Stimulated activated CD8-positive, alpha-beta memory T cell treated with anti-CD3 and anti-CD28 coated beads, Interleukin-15, amount 100 ng/mL, for 24 hours (primary cell): ENCODE data around the gene OR10H5.
"Not testable (repeated sequence)": the region's sequence is repeated elsewhere in the genome, so short reads cannot be mapped to it uniquely, and the experiment has no call there.

Experiments
- DNase-seq: peaks from one replicate; pipeline ENCODE4 v3.0.0-alpha.2; 2020; ENCODE audit warnings: low read depth

The OR10H5 gene, protein sequence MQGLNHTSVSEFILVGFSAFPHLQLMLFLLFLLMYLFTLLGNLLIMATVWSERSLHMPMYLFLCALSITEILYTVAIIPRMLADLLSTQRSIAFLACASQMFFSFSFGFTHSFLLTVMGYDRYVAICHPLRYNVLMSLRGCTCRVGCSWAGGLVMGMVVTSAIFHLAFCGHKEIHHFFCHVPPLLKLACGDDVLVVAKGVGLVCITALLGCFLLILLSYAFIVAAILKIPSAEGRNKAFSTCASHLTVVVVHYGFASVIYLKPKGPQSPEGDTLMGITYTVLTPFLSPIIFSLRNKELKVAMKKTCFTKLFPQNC

DNA sequence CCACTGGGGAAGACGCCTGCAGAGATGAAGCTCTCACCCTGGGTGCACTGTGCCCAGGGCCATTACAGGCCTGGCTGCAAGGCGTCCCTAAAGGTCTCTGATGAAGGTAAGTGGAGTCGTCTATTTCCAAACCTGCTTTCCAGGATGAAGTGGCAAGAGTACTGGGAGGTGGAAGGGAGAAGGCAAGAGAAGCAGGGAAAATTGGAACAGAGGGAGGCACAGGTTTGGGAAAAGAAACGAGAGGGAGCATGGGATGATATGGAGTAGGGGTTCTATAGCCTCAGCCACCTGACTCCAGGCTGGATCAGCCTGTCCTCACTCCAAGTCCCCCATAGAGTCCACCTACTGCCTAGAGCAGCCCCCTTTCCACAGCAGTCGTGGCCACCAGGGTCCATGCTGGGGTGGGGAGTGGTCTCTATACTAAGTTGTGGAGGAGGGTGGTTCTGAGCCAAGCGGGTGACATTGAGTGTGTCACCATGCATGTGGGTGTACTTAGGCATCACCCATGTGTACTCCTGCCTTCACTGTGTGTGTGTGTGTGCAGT, at the start of gene OR10H5:
Gene OR10H5 (plus strand): TSS at position 51 of the 545 bp plus-strand sequence. CDS start 6,388 bp downstream, outside the sequence.
- DNase-seq = no peak

DNA sequence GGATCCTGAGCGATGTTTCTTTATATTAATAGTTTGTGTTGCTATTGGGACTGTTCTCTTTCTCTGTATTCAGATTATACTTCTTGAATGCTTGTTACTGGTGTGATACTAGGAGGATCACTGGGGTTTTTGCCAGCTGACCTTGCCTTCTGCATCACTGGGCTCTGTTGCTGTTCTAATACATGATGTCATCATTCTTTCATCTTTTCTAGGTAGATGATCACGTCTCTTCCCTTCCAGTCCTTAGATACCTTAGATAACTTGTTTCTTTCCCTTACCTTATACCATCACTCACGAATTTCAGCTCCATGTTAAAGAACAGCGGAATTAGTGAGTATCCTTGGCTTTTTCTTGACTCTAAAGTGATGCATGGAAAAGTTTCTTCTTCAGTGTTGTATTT, 49.7 kb upstream of the OR10H5 start, which contains the start of gene OR10H3:
Gene OR10H3 (plus strand): TSS at position 264 of the 400 bp plus-strand sequence. CDS start 3,408 bp downstream, outside the sequence.
- no peak for DNase-seq

DNA sequence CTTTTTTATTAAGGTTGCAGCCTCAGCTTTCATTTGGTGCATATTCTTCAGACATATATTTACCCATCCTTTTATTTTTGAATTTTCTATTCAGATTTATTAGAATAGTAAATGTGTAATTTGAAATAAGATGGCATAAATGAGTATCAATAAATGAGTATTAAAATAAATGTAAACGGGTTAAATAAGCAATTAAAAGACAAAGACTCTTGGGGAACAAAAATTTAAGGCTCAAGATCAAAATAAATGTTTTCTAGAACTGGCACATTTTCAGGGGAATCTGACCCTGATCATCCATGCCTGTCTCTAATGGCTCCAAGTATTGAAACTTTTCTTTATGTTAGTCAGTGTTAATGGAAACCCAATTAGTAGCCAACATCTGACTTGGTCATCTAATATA, 46.7 kb upstream of the OR10H5 start:
- DNase-seq = no peak

DNA sequence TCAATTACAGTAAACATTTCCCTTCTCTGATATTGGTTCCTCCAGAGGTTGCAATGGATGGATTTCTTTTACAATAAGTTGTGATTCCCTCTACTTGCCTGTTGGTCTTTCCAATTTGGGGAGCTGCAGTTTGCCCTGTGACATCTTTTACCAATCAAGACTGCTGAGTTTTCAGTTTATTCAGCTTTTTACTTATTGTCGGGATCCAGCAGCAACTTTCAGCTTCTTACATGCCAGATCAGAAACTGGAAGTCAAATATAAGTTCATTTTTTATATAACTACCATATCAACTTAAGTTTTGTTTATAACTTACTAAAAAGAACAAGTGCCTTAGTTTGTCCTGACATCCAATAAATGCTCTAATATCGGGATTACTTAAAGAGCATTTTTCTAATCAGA, 39.2 kb upstream of the OR10H5 start:
- no peak for DNase-seq

DNA sequence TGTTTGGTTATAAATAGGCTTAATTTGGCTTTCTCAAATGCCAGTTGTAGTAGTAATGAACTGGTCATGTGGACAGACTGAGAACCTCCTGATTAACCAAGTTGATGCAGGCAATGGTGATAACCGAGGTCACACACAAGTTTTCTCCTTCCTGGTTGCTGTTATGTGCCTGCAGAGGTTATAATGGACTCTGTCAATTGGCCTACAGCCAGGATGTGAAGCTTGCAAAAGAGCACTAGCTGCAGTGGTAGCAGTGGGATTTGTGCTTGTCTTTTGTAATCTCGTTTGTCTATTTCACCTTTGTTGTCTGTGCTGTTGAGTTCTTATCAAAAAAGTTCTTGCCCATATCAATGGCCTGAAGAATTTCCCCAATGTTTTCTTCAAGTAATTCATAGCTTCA, 29.1 kb upstream of the OR10H5 start:
- no peak for DNase-seq

DNA sequence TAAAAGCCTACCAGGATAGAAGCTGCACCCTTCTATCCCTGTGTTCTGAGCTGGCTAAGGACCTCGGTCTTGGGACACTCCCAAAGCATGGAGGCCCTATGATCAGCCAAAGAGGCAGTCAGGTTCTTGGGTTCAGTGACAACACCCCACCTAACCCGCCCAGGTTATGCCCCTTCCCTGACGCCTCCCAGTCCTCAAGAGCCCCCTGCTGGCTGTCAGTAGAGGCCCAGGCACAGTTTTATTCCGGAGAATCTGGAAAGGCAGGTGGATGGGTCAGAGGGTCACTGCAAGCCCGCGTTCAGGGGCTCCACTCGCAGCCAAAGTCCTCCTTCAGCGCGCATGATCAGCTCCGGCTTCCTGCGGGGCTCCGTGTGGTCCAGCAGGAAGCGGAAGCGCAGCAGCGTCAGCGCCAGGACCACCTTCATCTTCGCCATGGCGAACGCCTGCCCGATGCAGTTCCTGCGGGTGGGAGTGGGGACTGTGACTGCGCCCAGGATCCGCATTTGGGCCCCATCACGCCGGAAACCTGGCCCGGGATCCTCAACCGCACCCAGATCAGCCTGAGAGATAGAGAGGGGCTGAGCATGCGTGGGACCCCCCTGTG, 27.4 kb upstream of the OR10H5 start:
- DNase-seq = no peak

DNA sequence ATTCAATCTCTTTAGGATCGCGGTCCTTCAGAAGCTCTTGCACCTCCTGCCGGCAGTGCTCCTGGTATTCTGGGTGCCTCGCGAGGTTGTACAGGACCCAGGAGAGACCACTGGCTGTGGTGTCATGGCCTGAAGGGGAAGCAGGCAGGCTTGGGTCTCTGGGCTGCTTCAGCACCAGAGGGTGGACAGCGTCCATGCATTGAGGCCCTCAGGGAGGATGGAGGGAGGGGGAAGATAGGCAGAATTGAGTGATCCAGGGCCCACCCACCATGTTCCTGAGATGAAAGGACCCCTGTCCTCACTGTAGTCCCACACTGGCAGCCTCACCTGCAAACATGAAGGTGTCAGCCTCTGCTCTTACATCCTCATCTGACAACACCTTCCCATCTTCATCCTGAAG, 17.9 kb upstream of the OR10H5 start:
- no peak for DNase-seq

DNA sequence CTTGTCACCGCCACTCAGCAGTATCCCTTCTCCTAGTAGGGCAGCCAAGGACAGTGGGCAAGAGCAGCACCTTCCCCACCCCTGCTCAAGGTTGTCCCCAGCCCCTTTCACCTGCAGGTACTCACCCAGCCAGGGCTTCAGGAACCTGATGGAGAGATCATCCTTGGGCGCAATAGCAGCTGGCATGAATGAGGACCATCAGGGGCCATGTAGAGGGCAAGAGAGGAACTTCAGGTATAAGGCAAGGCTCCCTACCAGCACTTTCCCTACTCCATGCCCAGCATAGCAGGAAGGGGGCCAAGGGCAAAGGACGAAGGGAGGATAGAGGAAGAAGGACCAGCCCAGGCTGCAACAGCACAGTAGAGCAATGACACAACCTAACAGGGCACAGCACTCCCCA, 13.3 kb upstream of the OR10H5 start:
- not testable (repeated sequence) for DNase-seq

DNA sequence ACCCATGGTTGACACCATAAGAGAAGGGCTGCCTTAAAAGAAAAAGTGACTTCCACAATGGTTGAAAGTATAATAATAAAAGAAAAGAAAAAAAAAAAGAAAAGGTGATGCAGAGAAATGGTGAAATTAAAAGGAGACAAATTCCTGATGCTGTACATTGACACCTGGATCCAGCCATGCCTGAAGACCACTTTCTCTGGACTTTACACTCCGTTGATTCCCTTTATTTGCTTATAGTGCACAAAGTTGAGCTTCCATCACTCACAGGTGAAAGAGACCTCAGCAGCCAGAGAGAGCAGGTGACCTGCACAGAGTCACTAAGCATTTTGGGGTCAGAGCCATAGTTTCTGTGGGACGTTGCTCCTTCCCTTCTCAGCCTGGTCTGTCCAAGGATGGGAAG, 12.2 kb upstream of the OR10H5 start:
- DNase-seq = no peak

DNA sequence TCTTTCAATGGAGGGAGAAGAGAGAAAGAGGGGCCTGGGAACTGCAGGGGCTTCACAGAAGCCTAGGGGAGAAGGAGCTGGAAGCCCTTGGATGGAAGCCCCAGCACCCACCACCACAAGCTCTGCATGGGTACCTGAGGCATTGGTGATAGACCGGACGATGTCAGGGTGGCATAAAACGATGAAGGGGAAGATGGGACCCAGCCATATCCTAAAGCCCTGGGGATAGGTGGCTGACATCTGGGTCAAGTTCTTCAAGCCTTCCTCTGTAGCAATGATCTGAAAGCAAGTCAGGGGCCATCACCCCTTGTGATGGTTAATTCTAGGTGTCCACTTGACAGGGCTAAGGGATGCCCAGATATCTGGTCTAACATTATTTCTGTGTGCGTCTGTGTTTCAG, 11.2 kb upstream of the OR10H5 start:
- DNase-seq = no peak

DNA sequence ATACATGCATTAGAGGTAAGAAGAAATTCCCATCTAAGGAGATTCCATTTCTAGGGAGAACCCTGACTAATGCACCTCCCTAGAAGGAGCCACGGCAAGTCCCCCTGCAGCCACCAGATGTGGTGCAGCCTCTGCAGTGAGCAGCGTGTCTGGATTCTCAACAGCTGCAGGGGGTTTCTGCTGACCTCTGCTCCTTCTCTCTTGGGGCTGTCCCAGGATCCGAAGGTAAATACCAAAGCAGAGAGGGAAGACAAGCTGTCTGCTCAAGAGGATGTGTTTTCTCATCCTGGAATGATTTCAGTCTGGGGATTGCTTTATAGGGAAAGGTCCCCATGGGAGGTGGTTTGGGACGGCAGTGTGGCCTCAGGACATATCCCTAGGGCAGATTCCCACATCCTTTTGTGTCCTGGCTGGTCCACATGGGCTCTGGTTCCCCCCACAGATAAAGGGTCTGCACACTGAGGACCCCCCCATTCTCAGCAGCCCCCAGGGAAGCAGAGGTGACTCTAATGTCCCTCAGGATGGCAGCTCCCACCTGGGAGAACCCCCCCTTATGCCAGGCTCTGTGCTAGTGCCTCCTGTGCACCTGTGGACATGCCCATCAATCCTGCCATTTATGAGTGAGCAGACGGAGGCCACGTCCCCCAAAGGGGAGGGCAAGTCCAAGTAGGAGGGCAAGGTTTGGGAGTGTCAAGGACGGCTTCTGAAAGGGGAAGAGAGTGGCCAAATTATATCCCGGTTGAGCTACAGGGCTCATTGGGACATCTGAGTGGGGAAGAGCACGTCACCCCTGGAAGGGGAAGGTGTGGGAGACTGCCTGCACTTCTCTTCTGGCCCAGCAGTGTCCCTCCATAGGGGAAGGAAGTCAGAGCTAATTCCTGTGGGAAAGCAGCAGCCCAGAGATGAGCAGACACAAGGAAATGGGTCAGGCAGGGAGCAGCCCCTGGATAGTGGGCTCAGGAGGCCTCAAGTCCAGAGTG, 10.2 kb upstream of the OR10H5 start:
- DNase-seq = no peak

DNA sequence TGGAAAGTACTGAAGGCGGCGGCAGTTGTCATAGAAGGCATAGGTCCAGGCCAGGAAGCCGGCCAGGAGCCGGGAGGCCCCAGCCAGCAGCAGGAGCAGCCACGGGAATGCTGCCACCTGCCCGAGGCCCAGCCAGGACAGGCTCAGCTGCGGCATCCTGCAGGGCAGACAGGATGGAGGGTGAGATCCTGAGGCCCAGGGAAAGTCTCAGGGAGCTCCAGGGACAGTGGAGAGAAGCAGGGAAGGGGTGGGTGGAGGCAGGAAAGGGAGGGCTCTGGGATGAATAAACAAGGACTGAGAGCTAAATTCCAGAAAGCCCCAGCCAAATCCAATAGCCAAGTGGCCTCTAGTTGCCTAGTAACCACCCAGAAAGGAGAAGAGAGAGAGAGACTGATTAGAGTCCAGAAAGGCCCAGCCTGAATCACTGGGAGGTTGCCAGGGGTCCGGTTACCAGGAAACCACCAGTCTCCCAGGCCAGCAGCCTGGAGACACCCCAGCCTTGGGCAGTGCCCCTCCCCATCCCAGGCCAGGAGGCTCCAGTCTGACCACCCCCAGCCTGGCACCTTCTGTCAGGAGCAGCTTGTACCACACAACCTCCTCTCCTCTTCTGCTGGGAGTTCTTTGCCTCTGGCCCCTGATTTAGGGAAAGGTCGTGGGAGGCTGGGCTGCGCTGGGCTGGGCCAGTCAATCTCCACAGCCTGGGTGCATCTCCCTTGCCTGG, 7.5 kb upstream of the OR10H5 start:
- DNase-seq = no peak

DNA sequence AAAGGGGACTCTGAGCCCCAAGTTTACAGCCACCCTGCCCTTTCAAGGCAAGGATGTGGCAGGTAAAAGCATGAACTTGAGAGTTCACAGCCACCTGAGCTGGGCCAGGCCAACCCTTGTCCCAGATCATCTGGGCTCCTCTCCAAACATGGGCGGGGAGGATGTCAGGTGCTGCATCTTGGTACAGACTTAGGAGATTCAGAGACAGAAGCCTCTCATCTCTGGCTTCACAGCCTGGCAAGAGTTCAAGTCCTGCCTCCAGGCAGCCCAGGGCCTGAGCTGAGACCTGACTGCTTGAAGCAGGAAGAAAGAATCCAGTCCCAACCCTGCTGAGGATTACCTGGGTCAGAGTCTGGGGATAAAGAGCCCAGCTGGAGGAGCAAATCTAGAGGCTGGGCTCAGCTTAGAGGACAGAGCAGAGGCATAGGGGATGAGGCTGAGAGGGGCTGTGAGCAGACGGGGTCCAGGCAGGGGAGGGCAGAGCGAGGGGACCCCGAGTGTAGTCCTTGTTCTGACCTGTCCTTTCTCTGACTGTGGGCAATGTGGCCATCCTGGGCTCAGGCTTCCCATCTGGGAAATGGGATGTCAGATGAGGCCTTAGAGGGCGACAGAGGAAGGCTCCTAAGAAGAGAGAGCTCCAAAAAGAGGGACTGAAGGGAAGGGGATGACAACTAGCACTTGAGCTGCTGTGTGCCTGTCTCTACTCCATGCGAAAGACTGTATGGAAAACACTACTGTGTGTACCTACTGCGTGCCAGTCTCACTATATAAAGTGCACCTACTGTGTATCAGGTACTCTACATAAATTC, 6.6 kb upstream of the OR10H5 start:
- DNase-seq = no peak

DNA sequence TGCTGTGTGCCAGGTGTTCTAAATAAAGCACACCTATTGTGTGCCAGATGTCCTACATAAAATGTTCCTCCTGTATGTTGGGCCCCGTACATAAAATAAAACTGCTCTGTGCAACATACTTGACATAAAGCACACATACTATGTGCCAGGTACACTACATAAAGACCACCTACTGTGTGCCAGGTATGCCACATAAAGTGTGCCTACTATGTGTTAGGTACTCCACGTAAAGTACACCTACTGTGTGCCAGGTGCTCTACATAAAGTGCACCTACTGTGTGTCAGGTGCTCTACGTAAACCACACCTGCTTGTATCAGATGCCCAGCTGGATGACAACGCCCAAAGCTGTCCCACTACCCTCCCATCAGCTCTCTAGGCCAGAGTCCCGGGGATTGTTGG, 5.8 kb upstream of the OR10H5 start:
- no peak for DNase-seq

DNA sequence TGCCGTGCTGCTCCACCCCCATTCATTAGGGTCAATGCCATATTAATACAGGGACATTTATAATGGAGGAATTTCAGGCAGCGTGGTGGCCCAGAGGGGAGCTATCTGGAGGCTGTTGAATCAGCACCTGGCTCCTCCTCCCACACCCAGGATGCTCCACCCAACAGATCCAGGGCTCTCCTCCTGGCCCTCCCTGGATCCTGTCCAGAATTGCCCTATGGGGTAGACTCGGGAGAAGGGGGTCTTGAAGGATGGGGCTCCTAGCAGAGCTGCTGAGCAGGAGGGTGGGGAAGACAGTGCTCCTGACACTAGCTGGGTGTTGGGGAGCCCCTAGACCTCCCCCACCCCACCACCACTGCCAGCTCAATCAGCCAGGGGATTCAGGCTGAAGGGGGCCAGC, 5.2 kb upstream of the OR10H5 start:
- DNase-seq = no peak

DNA sequence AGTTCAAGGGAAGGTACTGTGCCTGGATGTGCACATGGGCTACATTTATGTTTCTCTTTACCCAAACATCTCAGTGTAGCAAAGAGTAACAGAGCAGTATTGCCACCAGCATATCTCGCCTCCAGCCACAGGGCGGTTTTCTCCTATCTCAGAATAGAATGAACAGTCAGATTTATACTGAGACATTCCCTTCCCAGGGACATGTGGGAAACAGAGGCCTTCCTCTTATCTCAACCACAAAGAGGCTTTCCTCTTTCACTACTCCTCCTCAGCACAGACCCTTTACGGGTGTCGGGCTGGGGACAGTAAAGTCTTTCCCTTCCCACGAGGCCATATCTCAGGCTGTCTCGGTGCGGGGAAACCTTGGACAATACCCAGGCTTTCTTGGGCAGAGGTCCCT, 4.6 kb upstream of the OR10H5 start:
- DNase-seq = not testable (repeated sequence)

DNA sequence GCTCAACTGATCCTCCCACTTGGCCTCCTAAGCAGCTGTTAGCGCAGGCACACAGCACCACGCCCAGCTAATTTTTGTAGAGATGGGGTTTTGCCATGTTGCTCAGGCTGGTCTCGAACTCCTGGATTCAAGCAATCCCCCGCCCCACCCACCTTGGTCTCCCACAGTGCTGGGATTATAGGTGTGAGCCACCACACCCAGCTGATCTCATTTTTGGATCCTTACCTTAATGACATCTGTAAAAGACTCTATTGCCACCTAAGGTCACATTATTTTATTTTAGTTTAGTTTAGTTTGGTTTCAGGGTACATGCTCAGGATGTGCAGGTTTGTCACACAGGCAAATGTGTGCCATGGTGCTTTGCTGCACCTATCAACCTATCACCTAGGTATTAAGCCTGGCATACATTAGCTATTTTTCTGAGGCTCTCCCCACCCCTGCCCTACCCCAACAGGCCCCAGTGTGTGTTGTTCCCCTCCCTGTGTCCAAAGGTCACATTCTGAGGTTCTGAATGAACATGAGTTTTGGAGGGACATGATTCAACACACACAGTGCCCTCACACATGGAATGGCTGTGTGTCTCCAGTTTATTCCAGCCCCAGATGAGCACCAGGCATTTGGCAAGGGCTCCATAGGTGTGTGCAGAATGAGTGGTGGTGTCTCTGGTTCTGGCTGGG, 1.3 kb downstream of the OR10H5 start:
- DNase-seq = no peak

DNA sequence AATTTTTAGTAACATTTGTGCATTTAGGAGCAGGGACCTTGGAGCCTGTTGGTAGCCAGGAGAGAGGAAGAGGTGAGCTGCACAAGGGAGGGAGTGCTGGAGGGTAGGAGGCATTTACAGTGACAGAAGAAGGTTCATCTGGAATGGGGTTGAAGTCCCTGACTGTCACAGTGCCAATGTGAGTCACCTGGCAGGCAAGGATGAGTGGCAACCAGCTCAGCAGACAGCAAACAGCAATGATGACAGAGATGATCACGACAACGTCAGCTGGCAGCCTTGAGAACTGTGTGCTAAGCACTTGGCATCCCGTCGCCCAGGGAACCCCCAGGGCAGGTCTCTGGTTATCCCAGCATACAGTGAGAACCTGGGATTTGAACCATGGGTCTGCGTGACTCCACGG, 2.6 kb downstream of the OR10H5 start:
- no peak for DNase-seq

DNA sequence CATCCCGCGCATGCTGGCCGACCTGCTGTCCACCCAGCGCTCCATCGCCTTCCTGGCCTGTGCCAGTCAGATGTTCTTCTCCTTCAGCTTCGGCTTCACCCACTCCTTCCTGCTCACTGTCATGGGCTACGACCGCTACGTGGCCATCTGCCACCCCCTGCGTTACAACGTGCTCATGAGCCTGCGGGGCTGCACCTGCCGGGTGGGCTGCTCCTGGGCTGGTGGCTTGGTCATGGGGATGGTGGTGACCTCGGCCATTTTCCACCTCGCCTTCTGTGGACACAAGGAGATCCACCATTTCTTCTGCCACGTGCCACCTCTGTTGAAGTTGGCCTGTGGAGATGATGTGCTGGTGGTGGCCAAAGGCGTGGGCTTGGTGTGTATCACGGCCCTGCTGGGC, 6.8 kb downstream of the OR10H5 start:
- not testable (repeated sequence) for DNase-seq

DNA sequence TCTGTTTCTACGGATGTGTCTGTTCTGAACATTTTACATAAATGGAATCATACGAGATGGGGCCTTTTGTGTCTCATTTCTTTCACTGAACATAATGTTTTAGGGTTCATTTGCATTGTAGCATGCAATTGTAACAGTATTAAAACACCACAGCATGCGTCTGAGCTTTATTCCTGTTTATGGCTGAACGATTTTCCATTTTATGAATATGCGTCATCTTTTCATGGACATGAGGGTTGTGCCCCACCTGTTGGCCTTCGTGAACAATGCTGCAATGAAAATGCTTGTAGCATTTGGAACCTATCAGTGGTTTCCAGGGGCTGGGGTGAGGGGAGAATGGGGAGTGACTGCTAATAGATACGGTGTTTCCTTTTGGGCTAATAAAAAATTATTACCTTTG, 22.9 kb downstream of the OR10H5 start:
- DNase-seq = no peak
